Gastrocnemius medialis (tissue), 4 donors: ENCODE data around the gene BARX2.

Experiments
- CTCF ChIP-seq, 5 experiments: fragments of 450-650 bp in 3 of 5; fragments of 200-600 bp in 2 of 5; sonication (generic) in 2 of 5; IDR thresholded peaks in 4 of 5; conservative IDR thresholded peaks in 1 of 5; 1 replicate in 4 of 5; 2 replicates in 1 of 5; pipeline ENCODE4 v1.5.1; 2016 to 2019; ENCODE audit warnings: antibody characterized with exemption in 5 of 5, mild to moderate bottlenecking in 3 of 5, moderate library complexity in 3 of 5
- POLR2A ChIP-seq, 2 donors: fragments of 450-650 bp; IDR thresholded peaks; one replicate each; pipeline ENCODE4 v1.6.1; 2017; ENCODE audit warnings: antibody characterized with exemption in 2 of 2, mild to moderate bottlenecking in 2 of 2, moderate library complexity in 2 of 2

DNA sequence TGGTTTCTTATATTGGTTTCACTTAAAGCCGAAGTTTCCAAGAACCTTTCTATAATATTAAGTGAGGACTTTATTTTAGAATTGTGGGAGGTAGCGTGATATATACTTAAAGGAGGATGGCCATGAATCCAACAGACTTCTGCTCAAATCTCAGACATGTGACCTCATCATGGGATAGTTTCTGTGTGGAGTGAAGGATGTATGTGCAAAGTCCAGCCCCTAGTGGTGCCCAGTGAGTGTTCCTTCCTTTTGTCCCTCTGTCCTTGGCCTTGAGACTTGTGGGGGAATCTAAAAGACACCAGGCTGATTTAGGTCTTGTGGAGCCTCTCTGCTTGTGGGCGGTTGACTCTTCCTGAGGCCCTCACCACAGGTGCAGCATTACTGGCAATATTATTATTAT lies 43.7 kb downstream of the BARX2 start:
- no peak for TF ChIP-seq CTCF (IDR thresholded peaks at IDR 0.05 in 4 of 5, conservative IDR thresholded peaks at IDR 0.05 in 1 of 5)
- no peak for TF ChIP-seq POLR2A (IDR thresholded peaks at IDR 0.05)
